Raji (cell line): ENCODE measurements around the gene TAF11L7.
"Not testable (repeated sequence)": the region's sequence is repeated elsewhere in the genome, so short reads cannot be mapped to it uniquely, and the experiment has no call there.

Experiments
- POLR2A ChIP-seq: IDR thresholded peaks from 2 replicates; pipeline ENCODE4 v1.6.1; 2011; ENCODE audit warnings: low read depth, low read length, control low read depth; ENCODE audit not compliant: insufficient read depth

Gene TAF11L7

DNA sequence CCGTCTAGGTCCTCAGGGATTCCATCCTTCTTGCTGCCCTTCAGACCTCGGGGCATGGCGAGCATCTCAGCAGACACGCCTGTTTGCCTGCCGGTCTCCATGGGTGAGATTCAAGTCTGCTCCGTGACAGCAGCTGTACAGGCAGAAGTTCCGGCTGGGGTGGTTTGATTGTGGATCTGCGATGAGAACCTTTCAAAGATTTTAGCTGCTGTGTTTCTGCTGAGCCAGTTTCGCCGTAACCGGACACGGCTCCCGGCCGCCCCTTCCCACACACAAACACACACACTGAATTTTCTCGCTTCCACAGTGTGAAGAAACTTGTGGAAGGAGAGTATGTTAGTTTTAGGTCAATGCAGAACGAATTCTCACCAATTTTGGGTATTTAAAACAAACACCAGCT is at the start of gene TAF11L7:
Gene TAF11L7, minus strand, starts transcription at position 101 of the 400 bp plus-strand sequence.
- not testable (repeated sequence) for TF ChIP-seq POLR2A

DNA sequence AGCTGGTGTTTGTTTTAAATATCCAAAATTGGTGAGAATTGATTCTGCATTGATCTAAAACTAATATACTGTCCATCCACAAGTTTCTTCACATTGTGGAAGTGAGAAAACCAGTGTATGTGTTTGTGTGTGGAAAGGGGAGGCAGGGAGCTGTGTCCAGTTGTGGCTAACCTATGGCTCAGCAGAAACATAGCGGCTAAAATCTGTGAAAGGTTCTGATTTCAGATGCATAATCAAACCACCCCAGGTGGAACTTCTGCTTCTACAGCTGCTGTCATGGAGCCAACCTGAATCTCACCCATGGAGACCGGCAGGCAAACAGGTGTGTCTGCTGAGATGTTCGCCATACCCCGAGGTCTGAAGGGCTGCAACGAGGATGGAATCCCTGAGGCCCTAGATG is 48.6 kb upstream of the TAF11L7 start, which contains the start of gene TAF11L14:
Gene TAF11L14, plus strand, starts transcription at position 301 of the 400 bp plus-strand sequence.
- no peak for TF ChIP-seq POLR2A

GRCh38 chr5:17631788-17632187 is 46.2 kb upstream of the TAF11L7 start, which contains the start of gene TAF11L13:
TAF11L13 (plus strand) TSS chr5:17632088.
- not testable (repeated sequence) for TF ChIP-seq POLR2A

- TF ChIP-seq POLR2A = no peak
Measured at GRCh38 chr5:17625686-17626085, 40.1 kb upstream of the TAF11L7 start.

- TF ChIP-seq POLR2A = no peak
Measured at GRCh38 chr5:17620627-17621026, 35.1 kb upstream of the TAF11L7 start.

GRCh38 chr5:17619354-17619753 is 33.8 kb upstream of the TAF11L7 start:
- no peak for TF ChIP-seq POLR2A

GRCh38 chr5:17614872-17615605 is 29.5 kb upstream of the TAF11L7 start:
- no peak for TF ChIP-seq POLR2A

- TF ChIP-seq POLR2A = not testable (repeated sequence)
Measured at GRCh38 chr5:17610092-17610491, 24.5 kb upstream of the TAF11L7 start, which contains the start of gene TAF11L12. TAF11L12 (plus strand) TSS chr5:17610392.

GRCh38 chr5:17604951-17605350 is 19.4 kb upstream of the TAF11L7 start:
- TF ChIP-seq POLR2A = no peak

DNA sequence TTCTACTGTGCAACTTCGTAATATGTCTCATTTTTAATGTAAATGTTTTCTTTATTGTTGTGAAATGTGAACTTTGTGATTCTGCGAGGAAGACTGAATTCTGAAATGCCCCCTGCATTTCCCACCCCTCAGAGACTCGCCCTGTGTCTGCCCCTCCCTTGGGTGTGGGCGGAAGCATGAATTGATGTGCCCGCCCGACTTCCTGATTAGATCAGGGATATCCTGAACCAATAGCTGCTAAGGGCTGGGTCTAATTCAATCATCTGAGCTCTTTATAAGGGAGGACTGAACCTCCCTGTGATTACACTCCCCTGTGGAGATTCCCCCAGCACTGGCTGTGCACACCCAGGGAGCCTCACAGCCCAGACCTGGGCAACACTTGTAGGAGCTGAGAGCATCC is 18.3 kb upstream of the TAF11L7 start, which contains the start of gene TAF11L11:
Gene TAF11L11, plus strand, starts transcription at position 304 of the 400 bp plus-strand sequence.
- not testable (repeated sequence) for TF ChIP-seq POLR2A

DNA sequence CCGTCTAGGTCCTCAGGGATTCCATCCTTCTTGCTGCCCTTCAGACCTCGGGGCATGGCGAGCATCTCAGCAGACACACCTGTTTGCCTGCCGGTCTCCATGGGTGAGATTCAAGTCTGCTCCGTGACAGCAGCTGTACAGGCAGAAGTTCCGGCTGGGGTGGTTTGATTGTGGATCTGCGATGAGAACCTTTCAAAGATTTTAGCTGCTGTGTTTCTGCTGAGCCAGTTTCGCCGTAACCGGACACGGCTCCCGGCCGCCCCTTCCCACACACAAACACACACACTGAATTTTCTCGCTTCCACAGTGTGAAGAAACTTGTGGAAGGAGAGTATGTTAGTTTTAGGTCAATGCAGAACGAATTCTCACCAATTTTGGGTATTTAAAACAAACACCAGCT is 12.2 kb upstream of the TAF11L7 start, which contains the start of gene TAF11L10:
Gene TAF11L10, minus strand, starts transcription at position 101 of the 400 bp plus-strand sequence.
- TF ChIP-seq POLR2A = not testable (repeated sequence)

- not testable (repeated sequence) for TF ChIP-seq POLR2A
Measured at GRCh38 chr5:17594255-17594654, 8.7 kb upstream of the TAF11L7 start, which contains the start of gene TAF11L9. TAF11L9 (minus strand) TSS chr5:17594394.

- not testable (repeated sequence) for TF ChIP-seq POLR2A
Measured at GRCh38 chr5:17590860-17591259, 5.3 kb upstream of the TAF11L7 start, which contains the start of gene TAF11L8. TAF11L8 (minus strand) TSS chr5:17590960.
